K562 (cell line): Measurements from ENCODE around the gene DARS1. TPM values are rescaled to one million over a fixed set of nuclear protein-coding genes. Genes with fewer than 3 reads are reported as not detected.

ENCODE experiments used
- DNMT1 ChIP-seq: fragments of 450-650 bp; IDR thresholded peaks from 2 replicates; pipeline ENCODE4 v1.6.1; 2016; ENCODE audit warnings: antibody characterized with exemption, mild to moderate bottlenecking
- FOXA1 ChIP-seq: fragments of 450-650 bp; IDR thresholded peaks from 2 replicates; pipeline ENCODE4 v1.6.1; 2016; ENCODE audit warnings: mild to moderate bottlenecking, borderline replicate concordance
- FOXK1 ChIP-seq: sonication (generic); formaldehyde crosslinking; IDR thresholded peaks from 2 replicates; pipeline ENCODE4 v1.8.0; 2022; ENCODE audit warnings: missing genetic modification reagents, mild to moderate bottlenecking, borderline replicate concordance
- GATAD2A ChIP-seq: fragments of 450-650 bp; IDR thresholded peaks from 2 replicates; pipeline ENCODE4 v1.6.1; 2017
- HDAC1 ChIP-seq, 2 experiments: fragments of 450-650 bp; IDR thresholded peaks; 2 replicates each; pipeline ENCODE4 v1.6.1; 2016 to 2017; ENCODE audit warnings: inconsistent platforms in 1 of 2, mild to moderate bottlenecking in 1 of 2, moderate library complexity in 1 of 2
- MCM5 ChIP-seq: fragments of 450-650 bp; IDR thresholded peaks from 2 replicates; pipeline ENCODE4 v1.6.1; 2016; ENCODE audit warnings: low read depth
- MXI1 ChIP-seq: IDR thresholded peaks from 2 replicates; pipeline ENCODE4 v1.6.1; 2011; ENCODE audit warnings: low read depth, mild to moderate bottlenecking, improper control_type of control experiment, low read length
- NBN ChIP-seq: fragments of 450-650 bp; IDR thresholded peaks from 2 replicates; pipeline ENCODE4 v1.6.1; 2016; ENCODE audit warnings: low read depth, mild to moderate bottlenecking
- NCOR1 ChIP-seq: fragments of 450-650 bp; IDR thresholded peaks from 2 replicates; pipeline ENCODE4 v1.6.1; 2016; ENCODE audit warnings: mild to moderate bottlenecking, moderate library complexity
- NR2F6 ChIP-seq: fragments of 450-650 bp; formaldehyde crosslinking; IDR thresholded peaks from 2 replicates; pipeline ENCODE4 v1.4.0; 2020; ENCODE audit warnings: mild to moderate bottlenecking
- SMARCB1 ChIP-seq: IDR thresholded peaks from 2 replicates; pipeline ENCODE4 v1.6.1; 2011; ENCODE audit warnings: improper control_type of control experiment, low read depth; ENCODE audit not compliant: insufficient read length
- SOX6 ChIP-seq: fragments of 450-650 bp; IDR thresholded peaks from 2 replicates; pipeline ENCODE4 v1.6.1; 2014; ENCODE audit warnings: mild to moderate bottlenecking
- SRSF9 ChIP-seq: fragments of 200-400 bp; formaldehyde crosslinking; IDR thresholded peaks from 2 replicates; pipeline ENCODE4 v1.6.1; 2017; ENCODE audit warnings: low read depth, low read length, borderline replicate concordance
- TBL1XR1 ChIP-seq, 2 experiments: IDR thresholded peaks; 2 replicates each; pipeline ENCODE4 v1.6.1; 2012; ENCODE audit warnings: improper control_type of control experiment in 2 of 2, low read length in 2 of 2, mild to moderate bottlenecking in 1 of 2
- TOE1 ChIP-seq, 2 experiments: fragments of 450-650 bp in 1 of 2; sonication (generic) in 1 of 2; formaldehyde crosslinking in 1 of 2; IDR thresholded peaks; 2 replicates each; pipeline versions ENCODE4 v1.7.1 to v1.8.0; 2016 to 2022; ENCODE audit warnings: borderline replicate concordance in 2 of 2, mild to moderate bottlenecking in 2 of 2, antibody characterized with exemption in 1 of 2, inconsistent platforms in 1 of 2, low read depth in 1 of 2, missing genetic modification reagents in 1 of 2, moderate library complexity in 1 of 2
- ZFP30 ChIP-seq: fragments of 250-450 bp; sonication (Bioruptor Pico); IDR thresholded peaks from 2 replicates; pipeline ENCODE4 v1.8.0; 2022; ENCODE audit warnings: moderate library complexity, mild to moderate bottlenecking, inconsistent platforms, borderline replicate concordance
- ZNF668 ChIP-seq: fragments of 250-450 bp; sonication (Bioruptor Pico); IDR thresholded peaks from 2 replicates; pipeline ENCODE4 v1.8.0; 2022; ENCODE audit warnings: mild to moderate bottlenecking, inconsistent platforms
- polyA plus RNA-seq, 8 experiments: library from polyadenylated mRNA; depleted of rRNA in 4 of 8; stranded (reverse) in 5 of 8; unstranded in 3 of 8; fragments of >200 nt; fragmentation: Nextera tagmentation in 2 of 8; fragmentation: Illumina TruSeq in 1 of 8; extraction: Ambion mirVana in 2 of 8; extraction: Trizol in 1 of 8; gene quantifications; 2 replicates each; pipeline versions ENCODE4 v1.2.1 to v1.2.3, GENCODE V29; 2011 to 2014; ENCODE audit warnings: inconsistent platforms in 1 of 8, missing spikeins in 1 of 8
- total RNA-seq, 7 experiments: library from RNA; depleted of rRNA in 6 of 7; stranded (reverse); fragments of >200 nt in 6 of 7; fragmentation: Illumina TruSeq in 2 of 7; extraction: Trizol in 2 of 7; gene quantifications; 2 replicates each; pipeline versions ENCODE4 v1.2.1 to v1.2.3, GENCODE V29; 2011 to 2021; ENCODE audit warnings: low replicate concordance in 1 of 7
- TF ChIP-seq, protein P1 (sequence below): fragments of 450-650 bp; IDR thresholded peaks from one replicate; pipeline ENCODE4 v1.6.1; 2018; ENCODE audit warnings: mild to moderate bottlenecking, moderate library complexity; ENCODE audit not compliant: partially characterized antibody
- TF ChIP-seq, protein P2 (sequence below): fragments of 200-800 bp; sonication (Bioruptor generic); IDR thresholded peaks from 2 replicates; pipeline ENCODE4 v1.6.1; 2017; ENCODE audit warnings: missing genetic modification characterization, missing compliant biosample characterization
- TF ChIP-seq, protein P3 (sequence below), 2 experiments: fragments of 450-650 bp in 1 of 2; IDR thresholded peaks; 2 replicates each; pipeline ENCODE4 v1.6.1; 2011 to 2017; ENCODE audit warnings: low read depth in 2 of 2, antibody characterized with exemption in 1 of 2, borderline replicate concordance in 1 of 2, low read length in 1 of 2, mild to moderate bottlenecking in 1 of 2, mixed read lengths in 1 of 2; ENCODE audit not compliant: control insufficient read depth in 1 of 2
- TF ChIP-seq, protein P4 (sequence below): sonication (generic); formaldehyde crosslinking; IDR thresholded peaks from 2 replicates; pipeline ENCODE4 v1.8.1; 2022; ENCODE audit warnings: missing genetic modification reagents

The DARS1 gene
- total and polyA plus RNA-seq, 9 of the 15 experiments (the other 6 are each of a cell fraction or from before 2014, with no cell fraction given) = 91.5 to 239 (median 98.0) TPM

DNA sequence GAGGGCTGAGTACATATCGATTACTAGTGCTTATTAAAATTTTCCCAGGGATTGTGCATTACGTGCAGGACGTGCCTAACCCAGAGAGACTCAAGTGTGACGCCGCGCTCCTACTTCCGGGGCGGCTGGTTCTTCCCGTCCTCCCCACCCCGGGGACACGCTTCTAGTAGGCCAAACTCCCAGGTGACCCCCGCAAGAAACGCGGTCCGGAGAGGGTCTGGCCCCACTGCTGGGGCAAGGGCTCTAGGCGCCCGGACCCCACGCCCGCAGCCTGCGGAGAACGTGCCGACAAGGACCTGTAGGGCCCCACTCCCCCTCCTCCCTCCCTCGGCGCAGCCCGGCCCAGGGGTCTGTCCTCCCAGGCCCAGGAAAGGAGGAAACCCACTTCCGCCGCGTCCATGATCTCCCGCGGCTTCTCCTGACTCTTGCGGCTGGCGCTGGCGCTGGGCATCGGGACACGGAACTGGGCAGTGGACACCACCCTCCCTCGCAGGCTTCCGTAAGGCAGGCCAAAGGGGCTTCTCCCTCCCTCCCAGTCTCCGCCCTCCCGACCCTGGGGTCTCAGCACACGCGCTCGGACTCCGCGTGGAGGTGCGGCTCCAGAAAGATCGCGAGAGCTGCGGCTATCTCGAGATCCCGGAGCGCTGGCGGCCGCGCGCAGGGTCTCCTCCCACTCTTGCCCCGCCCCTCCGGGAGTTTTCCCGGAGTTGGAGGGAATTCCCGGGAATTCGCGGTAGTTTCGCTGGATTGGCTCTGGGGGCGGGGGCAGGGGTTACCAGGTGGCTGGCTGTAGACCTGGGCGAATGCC, at the start of gene DARS1 (continued):
- TF ChIP-seq FOXA1 (no peak), DNMT1 (no peak), NBN (no peak), MXI1 (peak; percentile 88), ZFP30 (CRISPR knock-in tag) (no peak), FOXK1 (peak; percentile 17; the same call in 1 of the 2 replicates), GATAD2A (no peak), ZNF668 (no peak), HDAC1 (IDR thresholded peaks at IDR 0.05) (peak in 1 of 2 experiments; percentile 89; a peak in 1 of 4 replicates), TBL1XR1 (IDR thresholded peaks at IDR 0.05; ENCODE audit: low read length in 2 of 2) (no peak), SMARCB1 (no peak), SOX6 (peak; percentile 36; the same call in 1 of the 2 replicates), NR2F6 (no peak), NCOR1 (peak; percentile 1; the same call in 1 of the 2 replicates), MCM5 (no peak), SRSF9 (no peak), TOE1 (IDR thresholded peaks at IDR 0.05; ENCODE audit: borderline replicate concordance) (0 out of 2 replicates have a peak, but pooled peaks have one; percentile 29), TOE1 (CRISPR knock-in tag; IDR thresholded peaks at IDR 0.05; ENCODE audit: borderline replicate concordance, low read depth) (no peak)
- TF ChIP-seq, protein P1, sequence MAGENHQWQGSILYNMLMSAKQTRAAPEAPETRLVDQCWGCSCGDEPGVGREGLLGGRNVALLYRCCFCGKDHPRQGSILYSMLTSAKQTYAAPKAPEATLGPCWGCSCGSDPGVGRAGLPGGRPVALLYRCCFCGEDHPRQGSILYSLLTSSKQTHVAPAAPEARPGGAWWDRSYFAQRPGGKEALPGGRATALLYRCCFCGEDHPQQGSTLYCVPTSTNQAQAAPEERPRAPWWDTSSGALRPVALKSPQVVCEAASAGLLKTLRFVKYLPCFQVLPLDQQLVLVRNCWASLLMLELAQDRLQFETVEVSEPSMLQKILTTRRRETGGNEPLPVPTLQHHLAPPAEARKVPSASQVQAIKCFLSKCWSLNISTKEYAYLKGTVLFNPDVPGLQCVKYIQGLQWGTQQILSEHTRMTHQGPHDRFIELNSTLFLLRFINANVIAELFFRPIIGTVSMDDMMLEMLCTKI = no peak
- TF ChIP-seq, protein P2, sequence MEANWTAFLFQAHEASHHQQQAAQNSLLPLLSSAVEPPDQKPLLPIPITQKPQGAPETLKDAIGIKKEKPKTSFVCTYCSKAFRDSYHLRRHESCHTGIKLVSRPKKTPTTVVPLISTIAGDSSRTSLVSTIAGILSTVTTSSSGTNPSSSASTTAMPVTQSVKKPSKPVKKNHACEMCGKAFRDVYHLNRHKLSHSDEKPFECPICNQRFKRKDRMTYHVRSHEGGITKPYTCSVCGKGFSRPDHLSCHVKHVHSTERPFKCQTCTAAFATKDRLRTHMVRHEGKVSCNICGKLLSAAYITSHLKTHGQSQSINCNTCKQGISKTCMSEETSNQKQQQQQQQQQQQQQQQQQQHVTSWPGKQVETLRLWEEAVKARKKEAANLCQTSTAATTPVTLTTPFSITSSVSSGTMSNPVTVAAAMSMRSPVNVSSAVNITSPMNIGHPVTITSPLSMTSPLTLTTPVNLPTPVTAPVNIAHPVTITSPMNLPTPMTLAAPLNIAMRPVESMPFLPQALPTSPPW (CRISPR knock-in tag) = peak; percentile 84
- TF ChIP-seq, protein P3, sequence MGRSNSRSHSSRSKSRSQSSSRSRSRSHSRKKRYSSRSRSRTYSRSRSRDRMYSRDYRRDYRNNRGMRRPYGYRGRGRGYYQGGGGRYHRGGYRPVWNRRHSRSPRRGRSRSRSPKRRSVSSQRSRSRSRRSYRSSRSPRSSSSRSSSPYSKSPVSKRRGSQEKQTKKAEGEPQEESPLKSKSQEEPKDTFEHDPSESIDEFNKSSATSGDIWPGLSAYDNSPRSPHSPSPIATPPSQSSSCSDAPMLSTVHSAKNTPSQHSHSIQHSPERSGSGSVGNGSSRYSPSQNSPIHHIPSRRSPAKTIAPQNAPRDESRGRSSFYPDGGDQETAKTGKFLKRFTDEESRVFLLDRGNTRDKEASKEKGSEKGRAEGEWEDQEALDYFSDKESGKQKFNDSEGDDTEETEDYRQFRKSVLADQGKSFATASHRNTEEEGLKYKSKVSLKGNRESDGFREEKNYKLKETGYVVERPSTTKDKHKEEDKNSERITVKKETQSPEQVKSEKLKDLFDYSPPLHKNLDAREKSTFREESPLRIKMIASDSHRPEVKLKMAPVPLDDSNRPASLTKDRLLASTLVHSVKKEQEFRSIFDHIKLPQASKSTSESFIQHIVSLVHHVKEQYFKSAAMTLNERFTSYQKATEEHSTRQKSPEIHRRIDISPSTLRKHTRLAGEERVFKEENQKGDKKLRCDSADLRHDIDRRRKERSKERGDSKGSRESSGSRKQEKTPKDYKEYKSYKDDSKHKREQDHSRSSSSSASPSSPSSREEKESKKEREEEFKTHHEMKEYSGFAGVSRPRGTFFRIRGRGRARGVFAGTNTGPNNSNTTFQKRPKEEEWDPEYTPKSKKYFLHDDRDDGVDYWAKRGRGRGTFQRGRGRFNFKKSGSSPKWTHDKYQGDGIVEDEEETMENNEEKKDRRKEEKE (IDR thresholded peaks at IDR 0.05; ENCODE audit: borderline replicate concordance in 1 of 2, control insufficient read depth in 1 of 2, low read depth in 2 of 2, low read length in 1 of 2) = no peak
- TF ChIP-seq, protein P4, sequence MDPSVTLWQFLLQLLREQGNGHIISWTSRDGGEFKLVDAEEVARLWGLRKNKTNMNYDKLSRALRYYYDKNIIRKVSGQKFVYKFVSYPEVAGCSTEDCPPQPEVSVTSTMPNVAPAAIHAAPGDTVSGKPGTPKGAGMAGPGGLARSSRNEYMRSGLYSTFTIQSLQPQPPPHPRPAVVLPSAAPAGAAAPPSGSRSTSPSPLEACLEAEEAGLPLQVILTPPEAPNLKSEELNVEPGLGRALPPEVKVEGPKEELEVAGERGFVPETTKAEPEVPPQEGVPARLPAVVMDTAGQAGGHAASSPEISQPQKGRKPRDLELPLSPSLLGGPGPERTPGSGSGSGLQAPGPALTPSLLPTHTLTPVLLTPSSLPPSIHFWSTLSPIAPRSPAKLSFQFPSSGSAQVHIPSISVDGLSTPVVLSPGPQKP = no peak
